ENCODE data around the gene ZNF615.

ZNF615 gene

DNA sequence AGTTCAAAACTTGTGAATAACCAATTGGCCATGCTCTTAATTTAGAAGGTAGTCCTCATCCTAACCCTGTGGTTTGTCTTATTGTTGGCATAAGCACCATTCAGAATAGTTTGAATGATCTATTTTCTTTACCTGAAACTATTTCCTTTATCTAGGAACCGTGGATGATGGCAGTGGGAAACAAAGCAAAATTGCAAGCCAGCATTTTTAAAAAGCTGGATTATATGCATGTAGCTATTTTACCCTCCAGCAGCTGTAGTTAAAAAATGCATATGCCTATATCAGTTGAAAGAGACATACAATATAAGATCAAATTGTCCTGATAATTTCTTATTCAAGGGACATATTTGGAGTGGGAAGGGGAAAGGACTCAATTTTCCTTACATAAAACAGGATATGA lies 61.4 kb downstream of the ZNF615 start:
- no peak for FAIRE-seq
- DNase-seq (ENCODE audit: insufficient read length, low spot score), result no peak
- no peak for TF ChIP-seq CTCF (IDR thresholded peaks at IDR 0.05; ENCODE audit: insufficient read depth, missing control alignments)

GRCh38 chr19:51944798-51945552 lies 63.0 kb downstream of the ZNF615 start:
- no peak for DNase-seq (ENCODE audit: insufficient read length, low spot score)
- TF ChIP-seq CTCF (IDR thresholded peaks at IDR 0.05; ENCODE audit: insufficient read depth, missing control alignments), result no peak
- FAIRE-seq, result no peak
